Activated CD4-positive, alpha-beta T cell treated with anti-CD3 and anti-CD28 coated beads, Interleukin-2, Interleukin-6, amounts not matched to agents 100 ng/mL and 50 ng/mL, durations not matched to agents 16 hours and 8 hours (primary cell): Measurements from ENCODE around the gene GPR83.
"Not testable (repeated sequence)": the region's sequence is repeated elsewhere in the genome, so short reads cannot be mapped to it uniquely, and the experiment has no call there.

Experiments used
- DNase-seq: peaks from one replicate; pipeline ENCODE4 v3.0.0-alpha.2; 2020

The GPR83 gene

DNA sequence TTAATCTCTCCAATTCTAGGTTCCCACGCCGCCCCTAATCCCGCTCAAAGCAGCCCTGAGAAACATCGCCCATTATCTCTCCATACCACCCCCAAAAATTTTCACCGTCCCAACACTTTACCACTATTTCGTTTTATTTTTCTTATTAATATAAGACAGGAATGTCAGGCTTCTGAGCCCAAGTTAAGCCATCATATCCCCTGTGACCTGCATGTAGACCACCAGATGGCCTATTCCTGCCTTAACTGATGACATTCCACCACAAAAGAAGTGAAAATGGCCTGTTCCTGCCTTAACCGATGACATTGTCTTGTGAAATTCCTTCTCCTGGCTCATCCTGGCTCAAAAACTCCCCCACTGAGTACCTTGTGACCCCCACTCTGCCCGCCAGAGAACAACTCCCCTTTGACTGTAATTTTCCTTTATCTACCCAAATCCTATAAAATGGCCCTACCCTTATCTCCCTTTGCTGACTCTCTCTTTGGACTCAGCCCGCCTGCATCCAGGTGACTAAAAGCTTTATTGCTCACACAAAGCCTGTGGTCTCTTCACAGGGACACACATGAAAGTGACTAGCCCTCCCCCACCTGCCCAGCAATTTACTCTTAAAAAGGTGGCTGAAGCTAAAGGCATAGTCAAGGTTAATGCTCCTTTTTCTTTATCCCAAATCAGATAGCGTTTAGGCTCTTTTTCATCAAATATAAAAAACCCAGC is 50.2 kb downstream of the GPR83 start:
- not testable (repeated sequence) for DNase-seq

DNA sequence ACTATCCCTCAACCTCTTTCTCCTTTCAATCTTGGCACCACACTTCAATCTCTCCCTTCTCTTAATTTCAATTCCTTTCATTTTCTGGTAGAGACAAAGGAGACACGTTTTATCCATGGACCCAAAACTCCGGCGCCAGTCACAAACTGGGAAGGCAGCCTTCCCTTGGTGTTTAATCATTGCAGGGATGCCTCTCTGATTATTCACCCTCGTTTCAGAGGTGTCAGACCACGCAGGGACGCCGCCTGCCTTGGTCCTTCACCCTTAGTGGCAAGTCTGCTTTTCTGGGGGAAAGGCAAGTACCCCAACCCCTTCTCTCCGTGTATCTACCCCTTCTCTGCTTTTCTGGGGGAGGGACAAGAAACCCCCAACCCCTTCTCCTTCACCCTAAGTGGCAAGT is 54.9 kb downstream of the GPR83 start:
- not testable (repeated sequence) for DNase-seq

DNA sequence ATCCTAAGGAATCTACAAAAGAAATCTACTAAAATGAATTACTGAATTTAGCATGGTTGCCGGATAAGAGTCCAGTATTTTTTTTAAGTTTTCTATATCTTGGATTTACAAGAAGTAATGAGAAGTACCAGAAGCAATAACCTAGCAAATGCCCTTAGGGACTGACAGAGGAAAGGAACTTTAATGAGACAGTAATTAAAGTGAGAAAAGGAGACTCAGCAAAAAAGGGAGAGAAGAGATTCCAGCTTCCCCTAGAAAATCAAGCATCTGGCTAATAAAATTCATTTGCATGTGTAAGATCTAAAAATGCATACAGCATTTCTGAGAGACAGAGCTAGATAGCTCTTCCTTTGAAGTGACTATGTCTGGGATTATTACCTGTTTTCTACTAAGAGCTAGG is 57.7 kb downstream of the GPR83 start:
- no peak for DNase-seq

DNA sequence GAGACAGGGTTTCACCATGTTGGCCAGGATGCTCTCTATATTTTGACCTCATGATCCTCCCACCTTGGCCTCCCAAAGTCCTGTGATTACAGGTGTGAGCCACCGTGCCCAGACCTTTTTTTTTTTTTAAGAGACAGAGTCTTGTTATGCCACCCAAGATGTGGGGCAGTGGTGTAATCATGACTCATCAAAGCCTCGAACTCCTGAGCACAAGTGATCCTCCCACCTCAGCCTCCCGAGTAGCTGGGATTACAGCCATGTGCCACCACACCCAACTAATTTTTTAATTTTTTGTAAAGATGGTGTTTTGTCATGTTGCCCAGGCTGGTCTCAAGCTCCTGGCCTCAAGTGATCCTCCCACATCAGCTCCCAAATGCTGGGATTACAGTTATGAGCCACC is 59.0 kb downstream of the GPR83 start:
- no peak for DNase-seq

DNA sequence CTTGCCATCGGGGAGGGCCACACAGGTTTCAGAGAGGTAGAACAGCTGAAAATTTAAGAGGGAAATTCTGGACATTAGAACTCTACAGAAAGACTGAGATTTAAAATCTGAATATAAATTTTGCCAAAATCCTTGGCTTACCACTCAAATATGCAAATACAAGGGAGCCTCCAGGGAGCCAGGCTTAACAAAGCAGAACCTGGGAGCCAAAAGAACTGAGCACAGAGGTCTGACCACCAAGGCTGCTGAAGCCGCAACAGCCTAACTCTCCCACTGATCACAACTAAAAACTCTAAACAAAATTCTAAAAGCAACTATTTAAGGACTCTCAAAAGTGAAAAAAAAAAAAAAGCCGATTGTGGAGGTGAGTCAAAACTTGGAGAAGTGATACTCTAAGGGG is 62.6 kb downstream of the GPR83 start:
- no peak for DNase-seq

DNA sequence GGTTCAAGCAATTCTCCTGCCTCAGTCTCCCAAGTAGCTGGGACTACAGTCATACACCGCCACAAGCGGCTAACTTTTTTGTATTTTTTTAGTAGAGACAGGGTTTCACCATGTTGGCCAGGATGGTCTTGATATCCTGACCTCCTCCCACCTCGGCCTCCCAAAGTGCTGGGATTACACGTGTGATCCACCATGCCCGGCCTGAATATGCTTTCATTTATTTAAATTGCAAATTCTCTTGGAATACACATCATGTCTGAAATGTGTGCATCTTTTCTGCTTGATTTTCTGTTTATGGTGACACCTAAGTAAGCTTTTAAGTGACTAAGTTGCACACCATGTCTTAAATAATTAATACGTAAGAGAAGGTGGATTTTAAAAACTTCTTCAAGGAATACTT is 65.2 kb downstream of the GPR83 start:
- DNase-seq = no peak

DNA sequence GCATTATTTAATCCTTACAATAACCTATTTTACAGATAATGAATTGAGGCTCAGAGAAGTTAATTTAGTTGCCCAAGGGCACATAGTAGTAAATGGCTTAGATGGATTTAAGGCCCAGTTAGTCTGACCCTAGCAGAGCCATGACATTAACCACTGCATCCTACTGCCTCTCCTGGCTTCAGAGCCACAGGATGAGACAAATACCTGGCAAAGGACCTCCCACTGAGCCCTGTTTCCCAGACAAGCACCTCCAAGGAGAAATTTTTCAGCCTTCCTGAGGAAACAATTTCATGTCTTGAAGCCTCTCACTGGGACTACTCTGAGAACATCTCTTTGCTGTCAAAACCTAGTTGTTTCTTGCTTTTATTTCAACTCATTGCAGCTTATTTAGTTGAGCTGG is 68.4 kb downstream of the GPR83 start:
- no peak for DNase-seq

DNA sequence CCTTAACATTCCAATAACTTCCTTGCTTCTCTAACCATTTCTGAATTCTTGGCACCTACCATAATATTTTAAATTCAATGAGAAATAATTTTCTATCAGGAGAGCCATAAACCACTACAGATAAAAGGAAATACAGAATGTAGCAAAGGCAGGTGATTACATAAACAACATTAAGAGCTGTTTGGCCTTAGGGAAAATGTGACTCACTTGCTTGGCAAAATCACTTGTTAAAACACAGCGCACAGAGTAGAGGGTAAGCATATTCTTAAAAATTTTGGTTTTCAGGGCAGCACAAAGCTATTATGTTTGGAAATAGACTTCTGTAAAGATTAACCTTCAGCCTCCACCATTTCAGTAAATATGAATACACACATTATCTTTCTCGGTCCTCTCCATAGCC is 70.4 kb downstream of the GPR83 start:
- DNase-seq = no peak

DNA sequence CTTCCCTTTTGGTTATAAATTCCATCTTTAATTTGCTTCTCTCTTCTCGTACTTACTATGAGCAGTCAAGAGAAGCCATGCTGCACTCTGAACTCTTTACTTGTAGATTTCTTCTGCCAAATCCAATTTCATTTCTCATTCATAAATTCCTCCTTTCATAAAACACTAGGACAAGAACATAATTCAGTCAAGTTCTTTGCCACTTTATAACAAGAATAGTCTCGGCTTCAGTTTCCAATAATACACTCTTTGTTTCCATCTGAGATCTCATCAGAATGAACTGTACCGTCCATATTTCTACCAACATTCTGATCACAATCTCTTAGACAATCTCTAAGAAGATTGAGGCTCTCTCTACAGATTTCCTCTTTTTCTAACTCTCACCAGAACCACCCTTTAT is 71.7 kb downstream of the GPR83 start:
- DNase-seq = no peak

DNA sequence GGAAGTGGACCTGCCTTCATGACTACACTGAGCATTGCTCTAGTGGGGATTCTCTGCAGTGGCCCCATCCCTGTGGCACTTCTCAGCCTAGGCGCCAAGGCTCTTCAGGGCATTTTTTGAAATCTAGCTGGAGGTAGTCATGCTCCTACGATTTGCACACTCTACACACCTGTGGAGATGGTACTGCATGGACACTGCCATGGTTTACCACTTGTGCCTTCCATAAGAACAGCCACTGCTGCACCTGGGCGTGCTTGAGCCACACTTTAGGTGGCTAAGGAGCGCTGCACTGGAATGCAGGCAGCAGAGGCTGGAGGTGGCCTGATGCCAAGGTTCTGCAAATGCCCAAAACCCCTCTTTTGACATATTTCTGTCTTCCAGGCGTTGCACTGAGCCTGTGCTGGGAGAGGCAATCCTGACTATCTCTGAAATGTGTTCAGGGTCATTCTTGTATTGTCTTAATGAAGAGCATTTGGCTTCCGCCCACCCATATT is 72.6 kb downstream of the GPR83 start:
- DNase-seq = no peak
